HepG2 (cell line): ENCODE data around the gene TESK1. TPM values are rescaled to one million over a fixed set of nuclear protein-coding genes. Genes with fewer than 3 reads are reported as not detected.

Experiments used
- HMG20B ChIP-seq: conservative IDR thresholded peaks from 2 replicates; pipeline ENCODE4 v1.6.1; 2016; ENCODE audit warnings: missing genetic modification reagents, missing compliant biosample characterization
- MTA1 ChIP-seq: sonication (generic); formaldehyde crosslinking; IDR thresholded peaks from 2 replicates; pipeline ENCODE4 v1.4.0; 2020; ENCODE audit warnings: missing genetic modification reagents, mild to moderate bottlenecking, borderline replicate concordance
- NRL ChIP-seq: sonication (generic); formaldehyde crosslinking; IDR thresholded peaks from 2 replicates; pipeline ENCODE4 v1.5.0; 2020; ENCODE audit warnings: missing genetic modification reagents, mild to moderate bottlenecking, moderate library complexity, borderline replicate concordance
- SMYD3 ChIP-seq: sonication (generic); formaldehyde crosslinking; IDR thresholded peaks from 2 replicates; pipeline ENCODE4 v1.8.1; 2023; ENCODE audit warnings: mild to moderate bottlenecking, missing genetic modification reagents
- STAT5B ChIP-seq: sonication (generic); formaldehyde crosslinking; IDR thresholded peaks from 2 replicates; pipeline ENCODE4 v1.4.0; 2020; ENCODE audit warnings: missing genetic modification reagents
- U2AF1 ChIP-seq: fragments of 200-400 bp; formaldehyde crosslinking; optimal IDR thresholded peaks from 2 replicates; pipeline ENCODE3; 2017; ENCODE audit warnings: mild to moderate bottlenecking, low read depth, low read length
- ZNF337 ChIP-seq: sonication (generic); formaldehyde crosslinking; IDR thresholded peaks from 2 replicates; pipeline ENCODE4 v1.5.1; 2020; ENCODE audit warnings: missing genetic modification reagents, low read depth, mild to moderate bottlenecking, borderline replicate concordance
- ZNF451 ChIP-seq: sonication (generic); formaldehyde crosslinking; IDR thresholded peaks from 2 replicates; pipeline ENCODE4 v1.5.0; 2020; ENCODE audit warnings: mild to moderate bottlenecking, missing genetic modification reagents
- ZNF713 ChIP-seq: sonication (generic); formaldehyde crosslinking; IDR thresholded peaks from 2 replicates; pipeline ENCODE4 v1.4.0; 2020; ENCODE audit warnings: mild to moderate bottlenecking, missing genetic modification reagents
- polyA plus RNA-seq, 8 experiments: library from polyadenylated mRNA; depleted of rRNA in 3 of 8; stranded (reverse) in 7 of 8; unstranded in 1 of 8; fragments of >200 nt; fragmentation: Illumina TruSeq in 4 of 8; extraction: Trizol in 4 of 8; gene quantifications; 2 replicates each; pipeline versions ENCODE4 v1.2.1 to v1.2.3, GENCODE V29; 2011 to 2016; ENCODE audit warnings: low read depth in 4 of 8, missing spikeins in 1 of 8, mixed read lengths in 1 of 8; ENCODE audit not compliant: insufficient read depth in 1 of 8
- total RNA-seq, 5 experiments: library from RNA; depleted of rRNA; stranded (reverse); fragments of >200 nt; fragmentation: Illumina TruSeq; extraction: Trizol; gene quantifications; 2 replicates each; pipeline ENCODE4 v1.2.3, GENCODE V29; 2016; ENCODE audit warnings: low read depth in 1 of 5
- TF ChIP-seq, protein P1 (sequence below): sonication (generic); formaldehyde crosslinking; conservative IDR thresholded peaks from 2 replicates; pipeline ENCODE4 v1.4.0; 2020; ENCODE audit warnings: missing genetic modification reagents
- TF ChIP-seq, protein P2 (sequence below): sonication (generic); formaldehyde crosslinking; IDR thresholded peaks from 2 replicates; pipeline ENCODE4 v1.5.0; 2020; ENCODE audit warnings: missing genetic modification reagents, mild to moderate bottlenecking, borderline replicate concordance
- TF ChIP-seq, protein P3 (sequence below): IDR thresholded peaks from 2 replicates; pipeline ENCODE4 v1.6.1; 2016
- TF ChIP-seq, protein P4 (sequence below): sonication (generic); formaldehyde crosslinking; IDR thresholded peaks from 2 replicates; pipeline ENCODE4 v1.8.1; 2022; ENCODE audit warnings: mild to moderate bottlenecking, missing genetic modification reagents
- TF ChIP-seq, protein P5 (sequence below): sonication (generic); formaldehyde crosslinking; conservative IDR thresholded peaks from 2 replicates; pipeline ENCODE4 v1.8.0; 2022; ENCODE audit warnings: mild to moderate bottlenecking, moderate library complexity, missing genetic modification reagents
- TF ChIP-seq, protein P6 (sequence below): sonication (generic); formaldehyde crosslinking; IDR thresholded peaks from 2 replicates; pipeline ENCODE4 v1.9.0; 2021; ENCODE audit warnings: missing genetic modification reagents, borderline replicate concordance
- TF ChIP-seq, protein P7 (sequence below): sonication (generic); formaldehyde crosslinking; IDR thresholded peaks from 2 replicates; pipeline ENCODE4 v1.4.0; 2020; ENCODE audit warnings: missing genetic modification reagents

The TESK1 gene
- total and polyA plus RNA-seq, 2 of the 13 experiments (the other 11 are each of a cell fraction or from before 2014, with no cell fraction given), result 7.3 to 13.6 TPM

DNA sequence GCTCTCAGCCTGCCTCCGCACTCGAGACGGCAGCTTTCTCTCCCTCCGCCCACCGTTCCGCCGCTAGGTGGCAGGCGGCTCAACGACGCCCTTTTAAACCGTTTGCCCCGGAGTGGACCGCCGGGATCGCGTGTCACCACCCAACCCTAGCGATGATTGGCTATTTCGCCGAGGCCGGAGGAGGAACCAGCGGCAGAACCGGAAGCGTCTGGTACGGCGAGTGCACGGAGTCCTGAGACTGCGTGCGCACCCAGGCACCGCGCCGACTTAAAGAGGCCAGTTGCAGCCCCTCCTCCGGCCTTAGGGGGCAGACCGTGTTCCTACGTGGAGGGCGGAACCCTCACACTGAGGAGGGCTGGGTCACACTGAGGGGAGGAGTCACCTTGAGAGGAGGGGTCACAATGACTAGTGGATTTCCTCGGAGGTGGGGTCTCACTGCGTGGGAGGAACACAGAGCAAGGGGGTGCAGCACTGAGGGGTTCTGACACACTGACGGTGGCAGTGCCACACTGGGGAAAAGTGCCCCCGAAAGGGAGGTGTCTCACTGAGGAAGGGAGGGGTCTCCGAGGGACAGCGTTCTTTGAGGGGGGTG, 980 bp upstream of the TESK1 start (continued):
- TF ChIP-seq, protein P1, sequence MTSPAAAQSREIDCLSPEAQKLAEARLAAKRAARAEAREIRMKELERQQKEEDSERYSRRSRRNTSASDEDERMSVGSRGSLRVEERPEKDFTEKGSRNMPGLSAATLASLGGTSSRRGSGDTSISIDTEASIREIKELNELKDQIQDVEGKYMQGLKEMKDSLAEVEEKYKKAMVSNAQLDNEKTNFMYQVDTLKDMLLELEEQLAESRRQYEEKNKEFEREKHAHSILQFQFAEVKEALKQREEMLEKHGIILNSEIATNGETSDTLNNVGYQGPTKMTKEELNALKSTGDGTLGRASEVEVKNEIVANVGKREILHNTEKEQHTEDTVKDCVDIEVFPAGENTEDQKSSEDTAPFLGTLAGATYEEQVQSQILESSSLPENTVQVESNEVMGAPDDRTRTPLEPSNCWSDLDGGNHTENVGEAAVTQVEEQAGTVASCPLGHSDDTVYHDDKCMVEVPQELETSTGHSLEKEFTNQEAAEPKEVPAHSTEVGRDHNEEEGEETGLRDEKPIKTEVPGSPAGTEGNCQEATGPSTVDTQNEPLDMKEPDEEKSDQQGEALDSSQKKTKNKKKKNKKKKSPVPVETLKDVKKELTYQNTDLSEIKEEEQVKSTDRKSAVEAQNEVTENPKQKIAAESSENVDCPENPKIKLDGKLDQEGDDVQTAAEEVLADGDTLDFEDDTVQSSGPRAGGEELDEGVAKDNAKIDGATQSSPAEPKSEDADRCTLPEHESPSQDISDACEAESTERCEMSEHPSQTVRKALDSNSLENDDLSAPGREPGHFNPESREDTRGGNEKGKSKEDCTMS (CRISPR knock-in tag), result no peak
- TF ChIP-seq, protein P2, sequence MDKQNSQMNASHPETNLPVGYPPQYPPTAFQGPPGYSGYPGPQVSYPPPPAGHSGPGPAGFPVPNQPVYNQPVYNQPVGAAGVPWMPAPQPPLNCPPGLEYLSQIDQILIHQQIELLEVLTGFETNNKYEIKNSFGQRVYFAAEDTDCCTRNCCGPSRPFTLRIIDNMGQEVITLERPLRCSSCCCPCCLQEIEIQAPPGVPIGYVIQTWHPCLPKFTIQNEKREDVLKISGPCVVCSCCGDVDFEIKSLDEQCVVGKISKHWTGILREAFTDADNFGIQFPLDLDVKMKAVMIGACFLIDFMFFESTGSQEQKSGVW (CRISPR knock-in tag), result no peak
- TF ChIP-seq, protein P3, sequence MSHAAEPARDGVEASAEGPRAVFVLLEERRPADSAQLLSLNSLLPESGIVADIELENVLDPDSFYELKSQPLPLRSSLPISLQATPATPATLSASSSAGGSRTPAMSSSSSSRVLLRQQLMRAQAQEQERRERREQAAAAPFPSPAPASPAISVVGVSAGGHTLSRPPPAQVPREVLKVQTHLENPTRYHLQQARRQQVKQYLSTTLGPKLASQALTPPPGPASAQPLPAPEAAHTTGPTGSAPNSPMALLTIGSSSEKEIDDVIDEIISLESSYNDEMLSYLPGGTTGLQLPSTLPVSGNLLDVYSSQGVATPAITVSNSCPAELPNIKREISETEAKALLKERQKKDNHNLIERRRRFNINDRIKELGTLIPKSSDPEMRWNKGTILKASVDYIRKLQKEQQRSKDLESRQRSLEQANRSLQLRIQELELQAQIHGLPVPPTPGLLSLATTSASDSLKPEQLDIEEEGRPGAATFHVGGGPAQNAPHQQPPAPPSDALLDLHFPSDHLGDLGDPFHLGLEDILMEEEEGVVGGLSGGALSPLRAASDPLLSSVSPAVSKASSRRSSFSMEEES, result 0 out of 2 replicates have a peak, but pooled peaks have one; percentile 57
- TF ChIP-seq STAT5B (CRISPR knock-in tag) (0 out of 2 replicates have a peak, but pooled peaks have one; percentile 82), ZNF713 (no peak; the same call in 1 of the 2 replicates), NRL (CRISPR knock-in tag) (peak; percentile 88; the same call in 1 of the 2 replicates), SMYD3 (CRISPR knock-in tag) (peak; percentile 78), ZNF337 (CRISPR knock-in tag) (no peak), HMG20B (no peak; the same call in 1 of the 2 replicates), ZNF451 (CRISPR knock-in tag) (no peak), U2AF1 (no peak), MTA1 (0 out of 2 replicates have a peak, but pooled peaks have one; percentile 54)
- TF ChIP-seq, protein P4, sequence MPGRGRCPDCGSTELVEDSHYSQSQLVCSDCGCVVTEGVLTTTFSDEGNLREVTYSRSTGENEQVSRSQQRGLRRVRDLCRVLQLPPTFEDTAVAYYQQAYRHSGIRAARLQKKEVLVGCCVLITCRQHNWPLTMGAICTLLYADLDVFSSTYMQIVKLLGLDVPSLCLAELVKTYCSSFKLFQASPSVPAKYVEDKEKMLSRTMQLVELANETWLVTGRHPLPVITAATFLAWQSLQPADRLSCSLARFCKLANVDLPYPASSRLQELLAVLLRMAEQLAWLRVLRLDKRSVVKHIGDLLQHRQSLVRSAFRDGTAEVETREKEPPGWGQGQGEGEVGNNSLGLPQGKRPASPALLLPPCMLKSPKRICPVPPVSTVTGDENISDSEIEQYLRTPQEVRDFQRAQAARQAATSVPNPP (CRISPR knock-in tag), result peak; percentile 50; the same call in 1 of the 2 replicates
- TF ChIP-seq, protein P5, sequence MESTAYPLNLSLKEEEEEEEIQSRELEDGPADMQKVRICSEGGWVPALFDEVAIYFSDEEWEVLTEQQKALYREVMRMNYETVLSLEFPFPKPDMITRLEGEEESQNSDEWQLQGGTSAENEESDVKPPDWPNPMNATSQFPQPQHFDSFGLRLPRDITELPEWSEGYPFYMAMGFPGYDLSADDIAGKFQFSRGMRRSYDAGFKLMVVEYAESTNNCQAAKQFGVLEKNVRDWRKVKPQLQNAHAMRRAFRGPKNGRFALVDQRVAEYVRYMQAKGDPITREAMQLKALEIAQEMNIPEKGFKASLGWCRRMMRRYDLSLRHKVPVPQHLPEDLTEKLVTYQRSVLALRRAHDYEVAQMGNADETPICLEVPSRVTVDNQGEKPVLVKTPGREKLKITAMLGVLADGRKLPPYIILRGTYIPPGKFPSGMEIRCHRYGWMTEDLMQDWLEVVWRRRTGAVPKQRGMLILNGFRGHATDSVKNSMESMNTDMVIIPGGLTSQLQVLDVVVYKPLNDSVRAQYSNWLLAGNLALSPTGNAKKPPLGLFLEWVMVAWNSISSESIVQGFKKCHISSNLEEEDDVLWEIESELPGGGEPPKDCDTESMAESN (CRISPR knock-in tag), result peak; percentile 59; the same call in 1 of the 2 replicates
- TF ChIP-seq, protein P6, sequence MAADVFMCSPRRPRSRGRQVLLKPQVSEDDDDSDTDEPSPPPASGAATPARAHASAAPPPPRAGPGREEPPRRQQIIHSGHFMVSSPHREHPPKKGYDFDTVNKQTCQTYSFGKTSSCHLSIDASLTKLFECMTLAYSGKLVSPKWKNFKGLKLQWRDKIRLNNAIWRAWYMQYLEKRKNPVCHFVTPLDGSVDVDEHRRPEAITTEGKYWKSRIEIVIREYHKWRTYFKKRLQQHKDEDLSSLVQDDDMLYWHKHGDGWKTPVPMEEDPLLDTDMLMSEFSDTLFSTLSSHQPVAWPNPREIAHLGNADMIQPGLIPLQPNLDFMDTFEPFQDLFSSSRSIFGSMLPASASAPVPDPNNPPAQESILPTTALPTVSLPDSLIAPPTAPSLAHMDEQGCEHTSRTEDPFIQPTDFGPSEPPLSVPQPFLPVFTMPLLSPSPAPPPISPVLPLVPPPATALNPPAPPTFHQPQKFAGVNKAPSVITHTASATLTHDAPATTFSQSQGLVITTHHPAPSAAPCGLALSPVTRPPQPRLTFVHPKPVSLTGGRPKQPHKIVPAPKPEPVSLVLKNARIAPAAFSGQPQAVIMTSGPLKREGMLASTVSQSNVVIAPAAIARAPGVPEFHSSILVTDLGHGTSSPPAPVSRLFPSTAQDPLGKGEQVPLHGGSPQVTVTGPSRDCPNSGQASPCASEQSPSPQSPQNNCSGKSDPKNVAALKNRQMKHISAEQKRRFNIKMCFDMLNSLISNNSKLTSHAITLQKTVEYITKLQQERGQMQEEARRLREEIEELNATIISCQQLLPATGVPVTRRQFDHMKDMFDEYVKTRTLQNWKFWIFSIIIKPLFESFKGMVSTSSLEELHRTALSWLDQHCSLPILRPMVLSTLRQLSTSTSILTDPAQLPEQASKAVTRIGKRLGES (CRISPR knock-in tag), result no peak
- TF ChIP-seq, protein P7, sequence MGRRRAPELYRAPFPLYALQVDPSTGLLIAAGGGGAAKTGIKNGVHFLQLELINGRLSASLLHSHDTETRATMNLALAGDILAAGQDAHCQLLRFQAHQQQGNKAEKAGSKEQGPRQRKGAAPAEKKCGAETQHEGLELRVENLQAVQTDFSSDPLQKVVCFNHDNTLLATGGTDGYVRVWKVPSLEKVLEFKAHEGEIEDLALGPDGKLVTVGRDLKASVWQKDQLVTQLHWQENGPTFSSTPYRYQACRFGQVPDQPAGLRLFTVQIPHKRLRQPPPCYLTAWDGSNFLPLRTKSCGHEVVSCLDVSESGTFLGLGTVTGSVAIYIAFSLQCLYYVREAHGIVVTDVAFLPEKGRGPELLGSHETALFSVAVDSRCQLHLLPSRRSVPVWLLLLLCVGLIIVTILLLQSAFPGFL (CRISPR knock-in tag), result no peak
